MM.1S (cell line): ENCODE data around the gene C1QL4.

Experiments
- DNase-seq: peaks from one replicate; pipeline ENCODE4 v3.0.0-alpha.2; 2015
- H2AFZ ChIP-seq: fragments of 300-600 bp; sonication (generic); 2 replicates; pipeline ENCODE4 v1.6.0; 2016; ENCODE audit warnings: antibody characterized with exemption, low read length
- H3F3A ChIP-seq: fragments of 300-600 bp; sonication (generic); 2 replicates; pipeline ENCODE4 v1.6.1; 2016; ENCODE audit warnings: mild to moderate bottlenecking, antibody characterized with exemption, low read length, moderate library complexity, mixed read lengths; ENCODE audit not compliant: insufficient read depth
- H3K27ac ChIP-seq: fragments of 300-600 bp; sonication (generic); 2 replicates; pipeline ENCODE4 v1.5.1; 2016; ENCODE audit warnings: mild to moderate bottlenecking, low read length
- H3K27me3 ChIP-seq: fragments of 300-600 bp; sonication (generic); replicated peaks from 2 replicates; pipeline ENCODE4 v1.6.0; 2016; ENCODE audit warnings: low read length; ENCODE audit not compliant: insufficient read depth
- H3K36me3 ChIP-seq: fragments of 300-600 bp; sonication (generic); replicated peaks from 2 replicates; pipeline ENCODE4 v1.6.1; 2016; ENCODE audit warnings: mild to moderate bottlenecking, low read length, mixed read lengths; ENCODE audit not compliant: insufficient read depth
- H3K4me1 ChIP-seq: fragments of 300-600 bp; sonication (generic); 2 replicates; pipeline ENCODE4 v1.6.1; 2016; ENCODE audit warnings: low read length, mixed read lengths
- H3K4me2 ChIP-seq: fragments of 300-600 bp; sonication (generic); 2 replicates; pipeline ENCODE4 v1.6.0; 2016; ENCODE audit warnings: low read depth, low read length
- H3K4me3 ChIP-seq: fragments of 300-600 bp; sonication (generic); 2 replicates; pipeline ENCODE4 v1.5.1; 2016; ENCODE audit warnings: low read length, mixed read lengths
- H3K79me2 ChIP-seq: fragments of 300-600 bp; sonication (generic); 2 replicates; pipeline ENCODE4 v1.6.1; 2016; ENCODE audit warnings: mixed run types, low read length, mixed read lengths
- H3K9ac ChIP-seq: fragments of 300-600 bp; sonication (generic); 2 replicates; pipeline ENCODE4 v1.6.1; 2016; ENCODE audit warnings: low read length, mixed read lengths
- H3K9me2 ChIP-seq: fragments of 300-600 bp; sonication (generic); replicated peaks from 2 replicates; pipeline ENCODE4 v1.6.1; 2016; ENCODE audit warnings: mild to moderate bottlenecking, low read length, mixed read lengths; ENCODE audit not compliant: insufficient read depth
- H3K9me3 ChIP-seq: fragments of 300-600 bp; sonication (generic); replicated peaks from 2 replicates; pipeline ENCODE4 v1.6.1; 2016; ENCODE audit warnings: mild to moderate bottlenecking, low read length, mixed read lengths; ENCODE audit not compliant: insufficient read depth
- H4K20me1 ChIP-seq: fragments of 300-600 bp; sonication (generic); 2 replicates; pipeline ENCODE4 v1.6.1; 2016; ENCODE audit warnings: mild to moderate bottlenecking, low read length, moderate library complexity, mixed read lengths; ENCODE audit not compliant: insufficient read depth
- CTCF ChIP-seq: fragments of 300-600 bp; sonication (generic); IDR thresholded peaks from 2 replicates; pipeline ENCODE4 v1.5.1; 2016; ENCODE audit warnings: antibody characterized with exemption, low read length, mixed read lengths
- EZH2 ChIP-seq: fragments of 300-600 bp; sonication (generic); optimal IDR thresholded peaks from 2 replicates; pipeline ENCODE3; 2017; ENCODE audit warnings: low read depth, mild to moderate bottlenecking, antibody characterized with exemption, low read length, mixed read lengths
- EZH2phosphoT487 ChIP-seq: fragments of 300-600 bp; sonication (generic); IDR thresholded peaks from 2 replicates; pipeline ENCODE4 v1.6.1; 2018; ENCODE audit warnings: antibody characterized with exemption, low read length

C1QL4 gene

DNA sequence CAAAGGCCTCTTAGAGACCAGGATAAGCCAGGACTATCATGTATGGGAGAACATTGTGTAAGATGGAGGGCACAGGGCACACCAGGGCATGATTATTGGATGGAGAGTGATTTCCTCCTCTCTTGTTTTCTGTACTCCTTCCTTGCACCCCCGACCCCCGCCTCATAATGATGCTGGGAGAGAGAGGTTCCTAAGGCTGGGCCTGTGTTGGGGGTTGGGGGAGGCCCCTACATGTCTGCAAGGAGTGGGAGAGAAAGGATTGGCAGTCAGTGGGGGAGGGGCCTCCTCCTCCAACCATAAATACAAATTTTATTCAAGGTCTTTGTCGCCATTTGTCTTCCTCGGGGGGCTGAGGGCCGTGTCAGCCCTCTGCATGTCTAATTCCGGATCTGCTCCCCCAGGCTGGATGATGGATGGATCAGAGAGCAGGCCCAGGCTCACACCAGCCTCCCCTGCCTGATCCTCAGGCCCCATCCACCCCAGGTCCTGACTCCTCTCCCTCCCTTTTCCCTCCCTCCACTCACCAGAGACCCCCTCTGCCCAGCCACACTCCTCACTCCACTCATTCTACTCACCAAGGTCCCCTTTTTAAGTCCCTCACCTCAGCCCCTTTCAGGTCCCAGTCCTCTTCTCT is 2.0 kb upstream of the C1QL4 start:
- H3F3A ChIP-seq = peaks cover 6% of the 10 kb centered on the region; the same call in 1 of the 2 replicates
- DNase-seq = no peak
- peaks cover 68% of the 10 kb centered on the region for H3K27me3 ChIP-seq

DNA sequence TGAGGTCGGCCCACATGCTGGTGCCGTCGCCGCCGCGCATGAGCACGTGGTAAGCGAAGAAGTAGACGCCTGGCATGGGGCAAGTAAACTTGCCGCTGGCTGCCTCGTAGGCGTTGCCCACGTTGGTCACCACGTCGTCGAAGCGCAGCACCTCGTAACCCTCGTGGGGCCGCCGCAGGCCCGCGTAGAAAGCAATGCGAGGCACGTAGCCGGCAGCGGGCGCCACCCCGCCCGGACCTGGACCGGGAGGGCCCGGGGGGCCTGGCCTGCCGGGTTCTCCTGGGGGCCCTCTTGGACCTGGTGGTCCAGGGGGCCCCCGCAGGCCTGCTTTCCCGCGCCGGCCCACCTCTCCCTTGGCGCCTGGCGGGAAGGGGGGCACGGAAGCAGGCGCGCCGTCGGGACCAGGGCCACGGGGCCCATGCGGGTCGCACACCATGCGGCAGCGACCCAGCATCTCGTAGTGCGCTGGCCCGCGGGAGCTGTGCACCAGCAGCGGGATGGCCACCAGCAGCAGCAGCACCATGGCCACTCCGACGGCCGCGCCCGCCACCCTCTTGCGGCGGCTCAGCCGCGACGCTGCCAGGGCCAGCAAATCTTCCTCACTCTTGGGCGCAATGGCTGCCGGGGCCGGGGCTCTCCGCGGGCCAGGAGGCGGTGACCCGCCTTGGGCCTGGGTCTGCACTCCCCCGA is 888 bp downstream of the C1QL4 start:
- Histone ChIP-seq H2AFZ (no peak overlapping the region), H3K4me3 (no peak overlapping the region), H3K4me1 (no peaks in the 10 kb centered on the region), H3K4me2 (0 out of 2 replicates have a peak overlapping the region, but pooled peaks have one; percentile 94), H3K9me2 (no peaks in the 10 kb centered on the region), H3K9me3 (no peaks in the 10 kb centered on the region), H3F3A (peaks cover 16% of the 10 kb centered on the region), H3K27me3 (peaks cover 46% of the 10 kb centered on the region), H3K27ac (no peak overlapping the region), H3K79me2 (no peaks in the 10 kb centered on the region), H3K36me3 (no peaks in the 10 kb centered on the region), H3K9ac (no peak overlapping the region), H4K20me1 (no peaks in the 10 kb centered on the region)
- TF ChIP-seq EZH2 = no peak
- TF ChIP-seq EZH2phosphoT487 = no peak
- no peak for TF ChIP-seq CTCF
- no peak for DNase-seq

More for the DNA sequence above, 2.0 kb upstream of the C1QL4 start:
- no peak overlapping the region for H3K4me3 ChIP-seq
- H2AFZ ChIP-seq = no peak overlapping the region
- no peaks in the 10 kb centered on the region for H3K79me2 ChIP-seq
- no peak overlapping the region for H3K27ac ChIP-seq
- no peaks in the 10 kb centered on the region for H4K20me1 ChIP-seq
- TF ChIP-seq CTCF (no peak), EZH2phosphoT487 (no peak), EZH2 (no peak)
- H3K4me1 ChIP-seq = peaks cover 3% of the 10 kb centered on the region; the same call in 1 of the 2 replicates
- H3K9ac ChIP-seq = no peak overlapping the region
- no peak overlapping the region for H3K4me2 ChIP-seq
- no peaks in the 10 kb centered on the region for H3K9me3 ChIP-seq
- no peaks in the 10 kb centered on the region for H3K9me2 ChIP-seq
- no peaks in the 10 kb centered on the region for H3K36me3 ChIP-seq

- peaks cover 38% of the 10 kb centered on the region for H3K27me3 ChIP-seq
Measured at GRCh38 chr12:49335118-49335954, 1.7 kb downstream of the C1QL4 start.

More at GRCh38 chr12:49335118-49335954, 1.7 kb downstream of the C1QL4 start:
- Histone ChIP-seq H3K9me2 (no peaks in the 10 kb centered on the region), H2AFZ (no peak overlapping the region), H3K36me3 (no peaks in the 10 kb centered on the region), H4K20me1 (no peaks in the 10 kb centered on the region), H3K9ac (no peak overlapping the region), H3K27ac (no peak overlapping the region), H3F3A (peaks cover 16% of the 10 kb centered on the region), H3K9me3 (no peaks in the 10 kb centered on the region), H3K79me2 (no peaks in the 10 kb centered on the region), H3K4me1 (no peaks in the 10 kb centered on the region), H3K4me3 (no peak overlapping the region), H3K4me2 (no peak overlapping the region)
- no peak for DNase-seq
- TF ChIP-seq EZH2phosphoT487 (no peak), EZH2 (no peak), CTCF (no peak)
